ENCODE measurements around the gene TMEM140. TPM values are rescaled to one million over a fixed set of nuclear protein-coding genes. Genes with fewer than 3 reads are reported as not detected.

Gene TMEM140
- total RNA-seq, 4 donors from 2014 or later: 12.8 to 33.1 (median 14.3) TPM

GRCh38 chr7:135205850-135206249 lies 58.0 kb downstream of the TMEM140 start:
- DNase-seq: no peak
- TF ChIP-seq POLR2A (IDR thresholded peaks at IDR 0.05): no peak
- TF ChIP-seq CTCF (IDR thresholded peaks at IDR 0.05): no peak
- H3K4me1 ChIP-seq: peaks cover 0 to 5% of the 10 kb centered on the region in 2 donors
- peaks cover 0 to 11% of the 10 kb centered on the region in 2 donors for H3K36me3 ChIP-seq
- H3K27ac ChIP-seq: no peak overlapping the region
- H3K27me3 ChIP-seq: no peaks in the 10 kb centered on the region
- 88 to 95% methylated on average over 8 of the region's 8 CpGs for WGBS, 2 donors
- H3K4me3 ChIP-seq (replicated peaks in 1 of 3): no peak overlapping the region
- H3K9me3 ChIP-seq: no peaks in the 10 kb centered on the region
- intact Hi-C loops (cut with DNase I): no loop called here

- intact Hi-C loops (cut with DNase I): no loop called here
- Histone ChIP-seq H3K27me3 (no peaks in the 10 kb centered on the region), H3K4me1 (peaks cover 0 to 5% of the 10 kb centered on the region in 2 donors), H3K27ac (no peak overlapping the region), H3K4me3 (replicated peaks in 1 of 3) (no peak overlapping the region), H3K9me3 (no peaks in the 10 kb centered on the region), H3K36me3 (peaks cover 0 to 11% of the 10 kb centered on the region in 2 donors)
- DNase-seq: no peak
- no peak for TF ChIP-seq POLR2A (IDR thresholded peaks at IDR 0.05)
- no peak for TF ChIP-seq CTCF (IDR thresholded peaks at IDR 0.05)
- 90 to 91% methylated on average over 7 of the region's 7 CpGs for WGBS, 2 donors
Measured at GRCh38 chr7:135206941-135207391, 59.1 kb downstream of the TMEM140 start.

- H3K9me3 ChIP-seq: no peaks in the 10 kb centered on the region
- H3K27ac ChIP-seq: no peak overlapping the region
- H3K36me3 ChIP-seq: peaks cover 0 to 11% of the 10 kb centered on the region in 2 donors
- intact Hi-C loops (cut with DNase I): no loop called here
- H3K4me1 ChIP-seq: peaks cover 0 to 5% of the 10 kb centered on the region in 2 donors
- no peak for DNase-seq
- H3K4me3 ChIP-seq (replicated peaks in 1 of 3): no peak overlapping the region
- H3K27me3 ChIP-seq: no peaks in the 10 kb centered on the region
- WGBS, 2 donors: 67 to 72% methylated on average over 6 to 8 of the region's 8 CpGs
- TF ChIP-seq CTCF (IDR thresholded peaks at IDR 0.05) (no peak), POLR2A (IDR thresholded peaks at IDR 0.05) (no peak)
Measured at GRCh38 chr7:135207406-135208101, 59.7 kb downstream of the TMEM140 start.

GRCh38 chr7:135208102-135208793 lies 60.4 kb downstream of the TMEM140 start:
- 86% methylated on average over 6 of the region's 6 CpGs for WGBS, 2 donors
- Histone ChIP-seq H3K27ac (no peak overlapping the region), H3K4me1 (peaks cover 0 to 5% of the 10 kb centered on the region in 2 donors), H3K4me3 (replicated peaks in 1 of 3) (no peak overlapping the region), H3K9me3 (no peaks in the 10 kb centered on the region), H3K27me3 (no peaks in the 10 kb centered on the region), H3K36me3 (peaks cover 0 to 11% of the 10 kb centered on the region in 2 donors)
- intact Hi-C loops (cut with DNase I): no loop called here
- TF ChIP-seq POLR2A (IDR thresholded peaks at IDR 0.05) (no peak), CTCF (IDR thresholded peaks at IDR 0.05) (no peak)
- no peak for DNase-seq
